Transverse colon (tissue), 3 donors: Measurements from ENCODE around the gene RSPH9.

ENCODE experiments used
- POLR2A ChIP-seq: fragments of 450-650 bp; IDR thresholded peaks from one replicate; pipeline ENCODE4 v1.6.1; 2016; ENCODE audit warnings: antibody characterized with exemption, mild to moderate bottlenecking, moderate library complexity
- POLR2AphosphoS5 ChIP-seq, 3 donors: sonication (generic); formaldehyde crosslinking; IDR thresholded peaks; one replicate each; pipeline ENCODE4 v1.6.1; 2016; ENCODE audit warnings: antibody characterized with exemption in 3 of 3

- no peak for TF ChIP-seq POLR2AphosphoS5 (IDR thresholded peaks at IDR 0.05)
- no peak for TF ChIP-seq POLR2A
These were observed 53.9 kb downstream of the RSPH9 start for GRCh38 chr6:43698584-43699349.
